HepG2 (cell line): ENCODE data around the gene CNNM4. TPM values are rescaled to one million over a fixed set of nuclear protein-coding genes. Genes with fewer than 3 reads are reported as not detected.

Experiments used
- ARHGAP35 ChIP-seq: sonication (generic); formaldehyde crosslinking; IDR thresholded peaks from 2 replicates; pipeline ENCODE4 v1.9.0; 2022; ENCODE audit warnings: mild to moderate bottlenecking, inconsistent platforms, moderate library complexity, missing genetic modification reagents, borderline replicate concordance
- BCL3 ChIP-seq: sonication (generic); formaldehyde crosslinking; IDR thresholded peaks from 2 replicates; pipeline ENCODE4 v1.5.1; 2020; ENCODE audit warnings: mild to moderate bottlenecking, missing genetic modification reagents, moderate library complexity
- BCLAF1 ChIP-seq: fragments of 450-650 bp; IDR thresholded peaks from 2 replicates; pipeline ENCODE4 v1.6.1; 2017; ENCODE audit warnings: mild to moderate bottlenecking
- KDM2A ChIP-seq: sonication (generic); formaldehyde crosslinking; IDR thresholded peaks from 2 replicates; pipeline ENCODE4 v1.4.0; 2020; ENCODE audit warnings: low read depth, missing genetic modification reagents, borderline replicate concordance
- NFIC ChIP-seq: IDR thresholded peaks from 2 replicates; pipeline ENCODE4 v1.6.1; 2012; ENCODE audit warnings: mild to moderate bottlenecking, low read length, inconsistent platforms
- PRMT3 ChIP-seq: sonication (generic); formaldehyde crosslinking; IDR thresholded peaks from 2 replicates; pipeline ENCODE4 v1.8.1; 2022; ENCODE audit warnings: low read depth, mild to moderate bottlenecking, moderate library complexity, missing genetic modification reagents, borderline replicate concordance
- ZBTB10 ChIP-seq: sonication (generic); formaldehyde crosslinking; IDR thresholded peaks from 2 replicates; pipeline ENCODE4 v1.4.0; 2020; ENCODE audit warnings: missing genetic modification reagents, borderline replicate concordance
- ZBTB25 ChIP-seq: IDR thresholded peaks from 2 replicates; pipeline ENCODE4 v1.6.1; 2018; ENCODE audit warnings: missing genetic modification reagents
- ZBTB4 ChIP-seq: sonication (generic); formaldehyde crosslinking; IDR thresholded peaks from 2 replicates; pipeline ENCODE4 v1.4.0; 2020; ENCODE audit warnings: missing genetic modification reagents, mild to moderate bottlenecking, borderline replicate concordance
- ZFP37 ChIP-seq: sonication (generic); formaldehyde crosslinking; IDR thresholded peaks from 2 replicates; pipeline ENCODE4 v1.4.0; 2020; ENCODE audit warnings: missing genetic modification reagents, borderline replicate concordance
- ZNF230 ChIP-seq: sonication (generic); formaldehyde crosslinking; IDR thresholded peaks from 2 replicates; pipeline ENCODE4 v1.4.0; 2020; ENCODE audit warnings: mild to moderate bottlenecking, missing genetic modification reagents
- ZNF260 ChIP-seq: sonication (generic); formaldehyde crosslinking; IDR thresholded peaks from 2 replicates; pipeline ENCODE4 v1.4.0; 2020; ENCODE audit warnings: missing genetic modification reagents, low read depth, mild to moderate bottlenecking, borderline replicate concordance
- ZNF496 ChIP-seq: sonication (generic); formaldehyde crosslinking; IDR thresholded peaks from 2 replicates; pipeline ENCODE4 v1.8.1; 2023; ENCODE audit warnings: mild to moderate bottlenecking, moderate library complexity, missing genetic modification reagents; ENCODE audit not compliant: insufficient replicate concordance
- ZNF543 ChIP-seq: sonication (generic); formaldehyde crosslinking; IDR thresholded peaks from 2 replicates; pipeline ENCODE4 v1.4.0; 2020; ENCODE audit warnings: mild to moderate bottlenecking, missing genetic modification reagents
- ZNF674 ChIP-seq: sonication (generic); formaldehyde crosslinking; IDR thresholded peaks from 2 replicates; pipeline ENCODE4 v1.5.0; 2020; ENCODE audit warnings: low read depth, mild to moderate bottlenecking, missing genetic modification reagents
- ZNF780A ChIP-seq: sonication (generic); formaldehyde crosslinking; IDR thresholded peaks from 2 replicates; pipeline ENCODE4 v1.8.0; 2022; ENCODE audit warnings: mild to moderate bottlenecking, missing genetic modification reagents, moderate library complexity
- polyA plus RNA-seq, 8 experiments: library from polyadenylated mRNA; depleted of rRNA in 3 of 8; stranded (reverse) in 7 of 8; unstranded in 1 of 8; fragments of >200 nt; fragmentation: Illumina TruSeq in 4 of 8; extraction: Trizol in 4 of 8; gene quantifications; 2 replicates each; pipeline versions ENCODE4 v1.2.1 to v1.2.3, GENCODE V29; 2011 to 2016; ENCODE audit warnings: low read depth in 4 of 8, missing spikeins in 1 of 8, mixed read lengths in 1 of 8; ENCODE audit not compliant: insufficient read depth in 1 of 8
- total RNA-seq, 5 experiments: library from RNA; depleted of rRNA; stranded (reverse); fragments of >200 nt; fragmentation: Illumina TruSeq; extraction: Trizol; gene quantifications; 2 replicates each; pipeline ENCODE4 v1.2.3, GENCODE V29; 2016; ENCODE audit warnings: low read depth in 1 of 5

CNNM4 gene
- total and polyA plus RNA-seq, 2 of the 13 experiments (the other 11 are each of a cell fraction or from before 2014, with no cell fraction given) = 5.9 to 8.4 TPM

- TF ChIP-seq BCL3 (CRISPR knock-in tag) (peak; percentile 93; the same call in 1 of the 2 replicates), KDM2A (CRISPR knock-in tag) (peak; percentile 87), NFIC (no peak), ZNF543 (peak; percentile 93), ZNF496 (CRISPR knock-in tag) (no peak), ZBTB10 (CRISPR knock-in tag) (no peak), ZNF674 (CRISPR knock-in tag) (peak; percentile 87; the same call in 1 of the 2 replicates), PRMT3 (no peak), ZNF260 (CRISPR knock-in tag) (no peak), ZBTB4 (CRISPR knock-in tag) (no peak), ZFP37 (CRISPR knock-in tag) (0 out of 2 replicates have a peak, but pooled peaks have one; percentile 35), BCLAF1 (no peak), ZNF230 (CRISPR knock-in tag) (0 out of 2 replicates have a peak, but pooled peaks have one; percentile 87), ARHGAP35 (0 out of 2 replicates have a peak, but pooled peaks have one; percentile 67), ZBTB25 (CRISPR knock-in tag) (peak; percentile 84; the same call in 1 of the 2 replicates), ZNF780A (CRISPR knock-in tag) (no peak)
Observed at GRCh38 chr2:96816127-96816835, 55.6 kb downstream of the CNNM4 start, which contains the start of gene CNNM3 (continued).
